Measurements from ENCODE around the gene MARVELD3. TPM values are rescaled to one million over a fixed set of nuclear protein-coding genes. Genes with fewer than 3 reads are reported as not detected.

Gene MARVELD3
- total and polyA plus RNA-seq, 2 donors (not counting 1 experiment from before 2014, with no cell fraction given): not detected

- CTCF ChIA-PET: interaction anchor here (0.6 to 1.9 kb wide), 3 partner anchors 12 to 41 kb away, joined by 3 to 9 read pairs (median 3); no protein-coding TSS in a partner anchor
- no peak for TF ChIP-seq EZH2 (IDR thresholded peaks at IDR 0.05; ENCODE audit: borderline replicate concordance, insufficient read depth, low read depth, low read length, poor library complexity, severe bottlenecking)
- no peak for TF ChIP-seq CTCF (IDR thresholded peaks at IDR 0.05)
- no peak overlapping the region for H3K4me3 ChIP-seq (ENCODE audit: control extremely low read depth in 1 of 5, extremely low read depth in 1 of 5, insufficient read depth in 1 of 5, low read depth in 2 of 5, low read length in 4 of 5)
- H3K27ac ChIP-seq (ENCODE audit: low read length in 2 of 2): no peak overlapping the region
- no peaks in the 10 kb centered on the region for H3K79me2 ChIP-seq (ENCODE audit: control insufficient read depth, insufficient read depth, low read length)
- peaks cover 3% of the 10 kb centered on the region for H3K4me1 Mint-ChIP-seq
- WGBS (ENCODE audit: insufficient coverage): 33% methylated on average over 5 of the region's 5 CpGs
- intact Hi-C loops (cut with micrococcal nuclease): no loop called here
- H3K4me3 Mint-ChIP-seq: no peak overlapping the region
- H3K27me3 Mint-ChIP-seq: no peaks in the 10 kb centered on the region
- H3K4me1 ChIP-seq (ENCODE audit: control insufficient read depth in 2 of 2, insufficient read depth in 2 of 2, low read length in 2 of 2): peaks cover 14 to 17% of the 10 kb centered on the region in 2 donors
- H4K20me1 ChIP-seq (ENCODE audit: control insufficient read depth, insufficient read depth, low read length, poor library complexity, severe bottlenecking): no peaks in the 10 kb centered on the region
- DNase-seq: no peak
- H3K9me3 ChIP-seq (ENCODE audit: control extremely low read depth in 1 of 3, control insufficient read depth in 2 of 3, insufficient read depth in 1 of 3, low read length in 2 of 3): peaks cover 0 to 4% (median 0%) of the 10 kb centered on the region in 3 donors
- H3K9ac ChIP-seq (ENCODE audit: low read length): no peak overlapping the region
- no peak overlapping the region for H2AFZ ChIP-seq (ENCODE audit: insufficient read depth, low read depth, low read length, poor library complexity, severe bottlenecking)
- no peak overlapping the region for H3K4me2 ChIP-seq (replicated peaks; ENCODE audit: low read depth, low read length, poor library complexity, severe bottlenecking)
- no peaks in the 10 kb centered on the region for H3K9me3 Mint-ChIP-seq (ENCODE audit: insufficient read depth)
- ATAC-seq (ENCODE audit: low read depth): no peak
- H3K36me3 ChIP-seq (replicated peaks in 1 of 2; ENCODE audit: control extremely low read depth in 1 of 2, control insufficient read depth in 1 of 2, extremely low read depth in 1 of 2, insufficient read depth in 2 of 2, low read length in 1 of 2): no peaks in the 10 kb centered on the region
- H3K27me3 ChIP-seq (replicated peaks in 1 of 4; ENCODE audit: control extremely low read depth in 1 of 4, control insufficient read depth in 3 of 4, insufficient read depth in 4 of 4, low read length in 3 of 4): peaks cover 0 to 29% (median 22%) of the 10 kb centered on the region in 4 experiments
- POLR2A ChIA-PET: no interaction called here
- no peak overlapping the region for H3K27ac Mint-ChIP-seq
Observed at GRCh38 chr16:71628810-71629209, 2.8 kb downstream of the MARVELD3 start.

- H3K9ac ChIP-seq (ENCODE audit: low read length): no peak overlapping the region
- H3K79me2 ChIP-seq (ENCODE audit: control insufficient read depth, insufficient read depth, low read length): no peaks in the 10 kb centered on the region
- no peak overlapping the region for H3K27ac Mint-ChIP-seq
- no peak overlapping the region for H3K4me3 ChIP-seq (ENCODE audit: control extremely low read depth in 1 of 5, extremely low read depth in 1 of 5, insufficient read depth in 1 of 5, low read depth in 2 of 5, low read length in 4 of 5)
- no peaks in the 10 kb centered on the region for H4K20me1 ChIP-seq (ENCODE audit: control insufficient read depth, insufficient read depth, low read length, poor library complexity, severe bottlenecking)
- TF ChIP-seq CTCF (IDR thresholded peaks at IDR 0.05): no peak
- TF ChIP-seq EZH2 (IDR thresholded peaks at IDR 0.05; ENCODE audit: borderline replicate concordance, insufficient read depth, low read depth, low read length, poor library complexity, severe bottlenecking): no peak
- H3K27ac ChIP-seq (ENCODE audit: low read length in 2 of 2): no peak overlapping the region
- no peaks in the 10 kb centered on the region for H3K9me3 Mint-ChIP-seq (ENCODE audit: insufficient read depth)
- H3K36me3 ChIP-seq (replicated peaks in 1 of 2; ENCODE audit: control extremely low read depth in 1 of 2, control insufficient read depth in 1 of 2, extremely low read depth in 1 of 2, insufficient read depth in 2 of 2, low read length in 1 of 2): no peaks in the 10 kb centered on the region
- H3K4me2 ChIP-seq (replicated peaks; ENCODE audit: low read depth, low read length, poor library complexity, severe bottlenecking): no peak overlapping the region
- DNase-seq (no peak), ATAC-seq (ENCODE audit: low read depth) (no peak)
- ChIA-PET CTCF (interaction anchor here (0.6 to 1.9 kb wide), 2 partner anchors 18 to 170 kb away, joined by 4 to 9 read pairs; no protein-coding TSS in a partner anchor), POLR2A (no interaction called here)
- H3K27me3 ChIP-seq (replicated peaks in 1 of 4; ENCODE audit: control extremely low read depth in 1 of 4, control insufficient read depth in 3 of 4, insufficient read depth in 4 of 4, low read length in 3 of 4): peaks cover 0 to 26% (median 18%) of the 10 kb centered on the region in 4 experiments
- peaks cover 0 to 4% (median 0%) of the 10 kb centered on the region in 3 donors for H3K9me3 ChIP-seq (ENCODE audit: control extremely low read depth in 1 of 3, control insufficient read depth in 2 of 3, insufficient read depth in 1 of 3, low read length in 2 of 3)
- H3K4me1 ChIP-seq (ENCODE audit: control insufficient read depth in 2 of 2, insufficient read depth in 2 of 2, low read length in 2 of 2): peaks cover 13 to 17% of the 10 kb centered on the region in 2 donors
- intact Hi-C loops (cut with micrococcal nuclease): no loop called here
- no peak overlapping the region for H3K4me3 Mint-ChIP-seq
- no peaks in the 10 kb centered on the region for H3K27me3 Mint-ChIP-seq
- WGBS (ENCODE audit: insufficient coverage): 80% methylated on average over 10 of the region's 11 CpGs
- H2AFZ ChIP-seq (ENCODE audit: insufficient read depth, low read depth, low read length, poor library complexity, severe bottlenecking): no peak overlapping the region
- peaks cover 3% of the 10 kb centered on the region for H3K4me1 Mint-ChIP-seq
Observed at GRCh38 chr16:71629278-71630016, 3.5 kb downstream of the MARVELD3 start.

Measured in B cell (primary cell).